Measurements from ENCODE around the gene SERPINA9.

DNA sequence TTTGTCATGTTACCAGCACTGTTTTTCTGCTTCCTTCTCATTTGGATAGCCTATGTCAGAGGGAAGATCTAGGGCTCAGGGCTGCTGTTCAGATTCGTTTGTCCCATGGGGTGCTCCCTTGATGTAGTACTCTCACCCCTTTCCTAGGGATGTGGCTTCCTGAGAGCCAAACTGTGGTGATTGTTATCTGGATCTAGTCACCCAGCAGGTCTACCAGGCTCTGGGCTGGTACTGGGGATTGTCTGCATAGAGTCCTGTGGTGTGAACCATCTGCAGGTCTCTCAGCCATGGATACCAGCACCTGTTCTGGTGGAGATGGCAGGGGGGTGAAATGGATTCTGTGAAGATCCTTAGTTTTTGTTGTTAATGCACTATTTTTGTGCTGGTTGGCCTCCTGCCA is 17.9 kb downstream of the SERPINA9 start:
- no peak for TF ChIP-seq POLR2A (IDR thresholded peaks at IDR 0.05; ENCODE audit: low read depth)
- no peak for TF ChIP-seq POLR2AphosphoS5 (IDR thresholded peaks at IDR 0.05)
- TF ChIP-seq, protein P1, sequence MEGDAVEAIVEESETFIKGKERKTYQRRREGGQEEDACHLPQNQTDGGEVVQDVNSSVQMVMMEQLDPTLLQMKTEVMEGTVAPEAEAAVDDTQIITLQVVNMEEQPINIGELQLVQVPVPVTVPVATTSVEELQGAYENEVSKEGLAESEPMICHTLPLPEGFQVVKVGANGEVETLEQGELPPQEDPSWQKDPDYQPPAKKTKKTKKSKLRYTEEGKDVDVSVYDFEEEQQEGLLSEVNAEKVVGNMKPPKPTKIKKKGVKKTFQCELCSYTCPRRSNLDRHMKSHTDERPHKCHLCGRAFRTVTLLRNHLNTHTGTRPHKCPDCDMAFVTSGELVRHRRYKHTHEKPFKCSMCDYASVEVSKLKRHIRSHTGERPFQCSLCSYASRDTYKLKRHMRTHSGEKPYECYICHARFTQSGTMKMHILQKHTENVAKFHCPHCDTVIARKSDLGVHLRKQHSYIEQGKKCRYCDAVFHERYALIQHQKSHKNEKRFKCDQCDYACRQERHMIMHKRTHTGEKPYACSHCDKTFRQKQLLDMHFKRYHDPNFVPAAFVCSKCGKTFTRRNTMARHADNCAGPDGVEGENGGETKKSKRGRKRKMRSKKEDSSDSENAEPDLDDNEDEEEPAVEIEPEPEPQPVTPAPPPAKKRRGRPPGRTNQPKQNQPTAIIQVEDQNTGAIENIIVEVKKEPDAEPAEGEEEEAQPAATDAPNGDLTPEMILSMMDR (IDR thresholded peaks at IDR 0.05) = no peak
- no peak for TF ChIP-seq EP300 (IDR thresholded peaks at IDR 0.05)

All from esophagus muscularis mucosa (tissue), 4 donors.